ENCODE results near the gene SUPT5H. TPM values are rescaled to one million over a fixed set of nuclear protein-coding genes. Genes with fewer than 3 reads are reported as not detected.

Gene SUPT5H
- total and polyA plus RNA-seq, 2 of the 13 experiments (the other 11 are each of a cell fraction or from before 2014, with no cell fraction given): 48.2 to 51.7 TPM

DNA sequence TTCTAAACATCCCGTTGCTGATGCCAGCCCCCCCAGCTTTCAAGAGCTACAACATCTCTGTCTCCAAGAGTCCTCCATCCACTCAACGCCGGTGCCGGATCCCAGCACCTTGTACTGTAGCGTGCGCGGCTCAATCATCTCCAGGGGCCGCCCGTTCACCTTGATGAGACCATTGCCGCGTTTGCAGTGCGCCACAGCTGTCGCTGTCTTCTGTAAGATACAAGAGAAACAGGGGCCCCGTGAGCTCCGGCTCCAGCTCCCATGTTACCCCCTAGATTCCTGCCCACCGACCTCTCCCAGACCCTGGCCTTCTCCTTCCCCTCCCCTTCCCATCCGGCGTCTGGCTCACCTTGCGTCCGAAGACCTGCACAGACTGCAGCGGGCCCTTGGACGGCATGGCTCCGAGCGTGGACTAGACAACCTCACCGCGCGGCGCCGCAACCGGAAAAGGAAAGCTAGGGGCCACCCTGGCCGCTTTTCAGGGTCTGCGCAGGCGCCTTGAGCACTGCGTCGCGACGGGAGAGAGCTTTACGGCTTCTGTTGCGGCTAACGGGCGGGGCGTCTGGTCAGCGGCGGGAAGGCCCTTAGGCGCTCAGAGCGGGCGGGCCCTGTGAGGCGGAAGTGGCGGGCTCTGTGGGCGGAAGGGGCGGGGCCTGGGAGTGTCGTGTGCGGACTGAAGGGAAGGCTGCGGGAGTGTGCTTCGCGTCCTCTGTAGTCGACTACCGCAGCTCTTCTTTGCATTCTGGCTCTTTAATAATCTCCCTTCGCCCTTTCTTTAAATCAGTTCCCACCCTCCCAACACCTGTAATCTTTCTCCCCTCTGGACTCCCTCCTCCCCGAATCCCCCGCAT lies 9.7 kb upstream of the SUPT5H start, which contains the start of gene RPS16 (continued):
- TF ChIP-seq, protein P1, sequence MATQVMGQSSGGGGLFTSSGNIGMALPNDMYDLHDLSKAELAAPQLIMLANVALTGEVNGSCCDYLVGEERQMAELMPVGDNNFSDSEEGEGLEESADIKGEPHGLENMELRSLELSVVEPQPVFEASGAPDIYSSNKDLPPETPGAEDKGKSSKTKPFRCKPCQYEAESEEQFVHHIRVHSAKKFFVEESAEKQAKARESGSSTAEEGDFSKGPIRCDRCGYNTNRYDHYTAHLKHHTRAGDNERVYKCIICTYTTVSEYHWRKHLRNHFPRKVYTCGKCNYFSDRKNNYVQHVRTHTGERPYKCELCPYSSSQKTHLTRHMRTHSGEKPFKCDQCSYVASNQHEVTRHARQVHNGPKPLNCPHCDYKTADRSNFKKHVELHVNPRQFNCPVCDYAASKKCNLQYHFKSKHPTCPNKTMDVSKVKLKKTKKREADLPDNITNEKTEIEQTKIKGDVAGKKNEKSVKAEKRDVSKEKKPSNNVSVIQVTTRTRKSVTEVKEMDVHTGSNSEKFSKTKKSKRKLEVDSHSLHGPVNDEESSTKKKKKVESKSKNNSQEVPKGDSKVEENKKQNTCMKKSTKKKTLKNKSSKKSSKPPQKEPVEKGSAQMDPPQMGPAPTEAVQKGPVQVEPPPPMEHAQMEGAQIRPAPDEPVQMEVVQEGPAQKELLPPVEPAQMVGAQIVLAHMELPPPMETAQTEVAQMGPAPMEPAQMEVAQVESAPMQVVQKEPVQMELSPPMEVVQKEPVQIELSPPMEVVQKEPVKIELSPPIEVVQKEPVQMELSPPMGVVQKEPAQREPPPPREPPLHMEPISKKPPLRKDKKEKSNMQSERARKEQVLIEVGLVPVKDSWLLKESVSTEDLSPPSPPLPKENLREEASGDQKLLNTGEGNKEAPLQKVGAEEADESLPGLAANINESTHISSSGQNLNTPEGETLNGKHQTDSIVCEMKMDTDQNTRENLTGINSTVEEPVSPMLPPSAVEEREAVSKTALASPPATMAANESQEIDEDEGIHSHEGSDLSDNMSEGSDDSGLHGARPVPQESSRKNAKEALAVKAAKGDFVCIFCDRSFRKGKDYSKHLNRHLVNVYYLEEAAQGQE (IDR thresholded peaks at IDR 0.05; ENCODE audit: borderline replicate concordance in 1 of 2, low read depth in 1 of 2, low read length in 2 of 2): peak in 1 of 2 experiments; percentile 49; a peak in 1 of 4 replicates
- TF ChIP-seq, protein P2, sequence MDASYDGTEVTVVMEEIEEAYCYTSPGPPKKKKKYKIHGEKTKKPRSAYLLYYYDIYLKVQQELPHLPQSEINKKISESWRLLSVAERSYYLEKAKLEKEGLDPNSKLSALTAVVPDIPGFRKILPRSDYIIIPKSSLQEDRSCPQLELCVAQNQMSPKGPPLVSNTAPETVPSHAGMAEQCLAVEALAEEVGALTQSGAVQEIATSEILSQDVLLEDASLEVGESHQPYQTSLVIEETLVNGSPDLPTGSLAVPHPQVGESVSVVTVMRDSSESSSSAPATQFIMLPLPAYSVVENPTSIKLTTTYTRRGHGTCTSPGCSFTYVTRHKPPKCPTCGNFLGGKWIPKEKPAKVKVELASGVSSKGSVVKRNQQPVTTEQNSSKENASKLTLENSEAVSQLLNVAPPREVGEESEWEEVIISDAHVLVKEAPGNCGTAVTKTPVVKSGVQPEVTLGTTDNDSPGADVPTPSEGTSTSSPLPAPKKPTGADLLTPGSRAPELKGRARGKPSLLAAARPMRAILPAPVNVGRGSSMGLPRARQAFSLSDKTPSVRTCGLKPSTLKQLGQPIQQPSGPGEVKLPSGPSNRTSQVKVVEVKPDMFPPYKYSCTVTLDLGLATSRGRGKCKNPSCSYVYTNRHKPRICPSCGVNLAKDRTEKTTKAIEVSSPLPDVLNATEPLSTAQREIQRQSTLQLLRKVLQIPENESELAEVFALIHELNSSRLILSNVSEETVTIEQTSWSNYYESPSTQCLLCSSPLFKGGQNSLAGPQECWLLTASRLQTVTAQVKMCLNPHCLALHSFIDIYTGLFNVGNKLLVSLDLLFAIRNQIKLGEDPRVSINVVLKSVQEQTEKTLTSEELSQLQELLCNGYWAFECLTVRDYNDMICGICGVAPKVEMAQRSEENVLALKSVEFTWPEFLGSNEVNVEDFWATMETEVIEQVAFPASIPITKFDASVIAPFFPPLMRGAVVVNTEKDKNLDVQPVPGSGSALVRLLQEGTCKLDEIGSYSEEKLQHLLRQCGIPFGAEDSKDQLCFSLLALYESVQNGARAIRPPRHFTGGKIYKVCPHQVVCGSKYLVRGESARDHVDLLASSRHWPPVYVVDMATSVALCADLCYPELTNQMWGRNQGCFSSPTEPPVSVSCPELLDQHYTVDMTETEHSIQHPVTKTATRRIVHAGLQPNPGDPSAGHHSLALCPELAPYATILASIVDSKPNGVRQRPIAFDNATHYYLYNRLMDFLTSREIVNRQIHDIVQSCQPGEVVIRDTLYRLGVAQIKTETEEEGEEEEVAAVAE (CRISPR knock-in tag; IDR thresholded peaks at IDR 0.05; ENCODE audit: borderline replicate concordance): peak; percentile 78
- TF ChIP-seq ISX (CRISPR knock-in tag; conservative IDR thresholded peaks at IDR 0.05) (no peak), NR2F6 (IDR thresholded peaks at IDR 0.05) (no peak), NR2F6 (CRISPR knock-in tag; IDR thresholded peaks at IDR 0.05) (no peak; the same call in 1 of the 2 replicates), ZIK1 (CRISPR knock-in tag; IDR thresholded peaks at IDR 0.05; ENCODE audit: borderline replicate concordance, low read depth) (peak; percentile 67; the same call in 1 of the 2 replicates), ZNF329 (CRISPR knock-in tag; IDR thresholded peaks at IDR 0.05; ENCODE audit: low read depth) (peak; percentile 62; the same call in 1 of the 2 replicates), ZNF382 (CRISPR knock-in tag; IDR thresholded peaks at IDR 0.05; ENCODE audit: borderline replicate concordance) (no peak), MIER3 (CRISPR knock-in tag; IDR thresholded peaks at IDR 0.05; ENCODE audit: borderline replicate concordance) (peak; percentile 61; the same call in 1 of the 2 replicates), THYN1 (CRISPR knock-in tag; IDR thresholded peaks at IDR 0.05; ENCODE audit: borderline replicate concordance, low read depth) (no peak), MATR3 (CRISPR knock-in tag; IDR thresholded peaks at IDR 0.05) (no peak)
- TF ChIP-seq, protein P3, sequence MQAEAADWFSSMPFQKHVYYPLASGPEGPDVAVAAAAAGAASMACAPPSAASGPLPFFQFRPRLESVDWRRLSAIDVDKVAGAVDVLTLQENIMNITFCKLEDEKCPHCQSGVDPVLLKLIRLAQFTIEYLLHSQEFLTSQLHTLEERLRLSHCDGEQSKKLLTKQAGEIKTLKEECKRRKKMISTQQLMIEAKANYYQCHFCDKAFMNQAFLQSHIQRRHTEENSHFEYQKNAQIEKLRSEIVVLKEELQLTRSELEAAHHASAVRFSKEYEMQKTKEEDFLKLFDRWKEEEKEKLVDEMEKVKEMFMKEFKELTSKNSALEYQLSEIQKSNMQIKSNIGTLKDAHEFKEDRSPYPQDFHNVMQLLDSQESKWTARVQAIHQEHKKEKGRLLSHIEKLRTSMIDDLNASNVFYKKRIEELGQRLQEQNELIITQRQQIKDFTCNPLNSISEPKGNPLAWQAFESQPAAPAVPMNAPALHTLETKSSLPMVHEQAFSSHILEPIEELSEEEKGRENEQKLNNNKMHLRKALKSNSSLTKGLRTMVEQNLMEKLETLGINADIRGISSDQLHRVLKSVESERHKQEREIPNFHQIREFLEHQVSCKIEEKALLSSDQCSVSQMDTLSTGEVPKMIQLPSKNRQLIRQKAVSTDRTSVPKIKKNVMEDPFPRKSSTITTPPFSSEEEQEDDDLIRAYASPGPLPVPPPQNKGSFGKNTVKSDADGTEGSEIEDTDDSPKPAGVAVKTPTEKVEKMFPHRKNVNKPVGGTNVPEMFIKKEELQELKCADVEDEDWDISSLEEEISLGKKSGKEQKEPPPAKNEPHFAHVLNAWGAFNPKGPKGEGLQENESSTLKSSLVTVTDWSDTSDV (CRISPR knock-in tag; IDR thresholded peaks at IDR 0.05): no peak
- TF ChIP-seq, protein P4, sequence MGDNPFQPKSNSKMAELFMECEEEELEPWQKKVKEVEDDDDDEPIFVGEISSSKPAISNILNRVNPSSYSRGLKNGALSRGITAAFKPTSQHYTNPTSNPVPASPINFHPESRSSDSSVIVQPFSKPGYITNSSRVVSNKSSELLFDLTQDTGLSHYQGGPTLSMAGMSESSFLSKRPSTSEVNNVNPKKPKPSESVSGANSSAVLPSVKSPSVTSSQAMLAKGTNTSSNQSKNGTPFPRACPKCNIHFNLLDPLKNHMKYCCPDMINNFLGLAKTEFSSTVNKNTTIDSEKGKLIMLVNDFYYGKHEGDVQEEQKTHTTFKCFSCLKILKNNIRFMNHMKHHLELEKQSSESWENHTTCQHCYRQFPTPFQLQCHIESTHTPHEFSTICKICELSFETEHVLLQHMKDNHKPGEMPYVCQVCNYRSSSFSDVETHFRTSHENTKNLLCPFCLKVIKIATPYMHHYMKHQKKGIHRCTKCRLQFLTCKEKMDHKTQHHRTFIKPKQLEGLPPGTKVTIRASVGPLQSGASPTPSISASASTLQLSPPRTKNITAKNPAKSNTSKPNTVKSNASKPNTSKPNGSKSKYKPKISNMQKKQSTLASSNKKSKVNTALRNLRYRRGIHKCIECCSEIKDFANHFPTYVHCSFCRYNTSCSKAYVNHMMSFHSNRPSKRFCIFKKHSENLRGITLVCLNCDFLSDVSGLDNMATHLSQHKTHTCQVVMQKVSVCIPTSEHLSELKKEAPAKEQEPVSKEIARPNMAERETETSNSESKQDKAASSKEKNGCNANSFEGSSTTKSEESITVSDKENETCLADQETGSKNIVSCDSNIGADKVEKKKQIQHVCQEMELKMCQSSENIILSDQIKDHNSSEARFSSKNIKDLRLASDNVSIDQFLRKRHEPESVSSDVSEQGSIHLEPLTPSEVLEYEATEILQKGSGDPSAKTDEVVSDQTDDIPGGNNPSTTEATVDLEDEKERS (CRISPR knock-in tag; IDR thresholded peaks at IDR 0.05): peak; percentile 78; the same call in 1 of the 2 replicates
